ENCODE measurements around the gene GATM.

- TF ChIP-seq TCF12 (IDR thresholded peaks at IDR 0.05; ENCODE audit: low read depth, low read length) = no peak
- TF ChIP-seq, protein P1, sequence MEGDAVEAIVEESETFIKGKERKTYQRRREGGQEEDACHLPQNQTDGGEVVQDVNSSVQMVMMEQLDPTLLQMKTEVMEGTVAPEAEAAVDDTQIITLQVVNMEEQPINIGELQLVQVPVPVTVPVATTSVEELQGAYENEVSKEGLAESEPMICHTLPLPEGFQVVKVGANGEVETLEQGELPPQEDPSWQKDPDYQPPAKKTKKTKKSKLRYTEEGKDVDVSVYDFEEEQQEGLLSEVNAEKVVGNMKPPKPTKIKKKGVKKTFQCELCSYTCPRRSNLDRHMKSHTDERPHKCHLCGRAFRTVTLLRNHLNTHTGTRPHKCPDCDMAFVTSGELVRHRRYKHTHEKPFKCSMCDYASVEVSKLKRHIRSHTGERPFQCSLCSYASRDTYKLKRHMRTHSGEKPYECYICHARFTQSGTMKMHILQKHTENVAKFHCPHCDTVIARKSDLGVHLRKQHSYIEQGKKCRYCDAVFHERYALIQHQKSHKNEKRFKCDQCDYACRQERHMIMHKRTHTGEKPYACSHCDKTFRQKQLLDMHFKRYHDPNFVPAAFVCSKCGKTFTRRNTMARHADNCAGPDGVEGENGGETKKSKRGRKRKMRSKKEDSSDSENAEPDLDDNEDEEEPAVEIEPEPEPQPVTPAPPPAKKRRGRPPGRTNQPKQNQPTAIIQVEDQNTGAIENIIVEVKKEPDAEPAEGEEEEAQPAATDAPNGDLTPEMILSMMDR (IDR thresholded peaks at IDR 0.05 in 2 of 3, conservative IDR thresholded peaks at IDR 0.05 in 1 of 3; ENCODE audit: control insufficient read depth in 2 of 3, extremely low read depth in 1 of 3, insufficient read depth in 1 of 3, low read depth in 3 of 3, low read length in 3 of 3) = no peak
- no peak for TF ChIP-seq PBX3 (IDR thresholded peaks at IDR 0.05; ENCODE audit: insufficient replicate concordance, low read depth, low read length)
- no peak for TF ChIP-seq HDAC2 (IDR thresholded peaks at IDR 0.05)
- TF ChIP-seq, protein P2, sequence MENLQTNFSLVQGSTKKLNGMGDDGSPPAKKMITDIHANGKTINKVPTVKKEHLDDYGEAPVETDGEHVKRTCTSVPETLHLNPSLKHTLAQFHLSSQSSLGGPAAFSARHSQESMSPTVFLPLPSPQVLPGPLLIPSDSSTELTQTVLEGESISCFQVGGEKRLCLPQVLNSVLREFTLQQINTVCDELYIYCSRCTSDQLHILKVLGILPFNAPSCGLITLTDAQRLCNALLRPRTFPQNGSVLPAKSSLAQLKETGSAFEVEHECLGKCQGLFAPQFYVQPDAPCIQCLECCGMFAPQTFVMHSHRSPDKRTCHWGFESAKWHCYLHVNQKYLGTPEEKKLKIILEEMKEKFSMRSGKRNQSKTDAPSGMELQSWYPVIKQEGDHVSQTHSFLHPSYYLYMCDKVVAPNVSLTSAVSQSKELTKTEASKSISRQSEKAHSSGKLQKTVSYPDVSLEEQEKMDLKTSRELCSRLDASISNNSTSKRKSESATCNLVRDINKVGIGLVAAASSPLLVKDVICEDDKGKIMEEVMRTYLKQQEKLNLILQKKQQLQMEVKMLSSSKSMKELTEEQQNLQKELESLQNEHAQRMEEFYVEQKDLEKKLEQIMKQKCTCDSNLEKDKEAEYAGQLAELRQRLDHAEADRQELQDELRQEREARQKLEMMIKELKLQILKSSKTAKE (IDR thresholded peaks at IDR 0.05; ENCODE audit: low read depth, poor library complexity, severe bottlenecking) = no peak
- no peak for TF ChIP-seq EZH2 (IDR thresholded peaks at IDR 0.05; ENCODE audit: borderline replicate concordance, control insufficient read depth, low read depth, low read length)
- TF ChIP-seq SPI1 (IDR thresholded peaks at IDR 0.05; ENCODE audit: borderline replicate concordance, insufficient read depth, low read depth, low read length) = no peak
- TF ChIP-seq POLR2AphosphoS2 (IDR thresholded peaks at IDR 0.05; ENCODE audit: low read depth, low read length) = no peak
- TF ChIP-seq RELA (IDR thresholded peaks at IDR 0.05; ENCODE audit: borderline replicate concordance, partially characterized antibody) = no peak
- no peak for TF ChIP-seq SP1 (IDR thresholded peaks at IDR 0.05; ENCODE audit: low read depth, low read length)
- TF ChIP-seq EP300 (IDR thresholded peaks at IDR 0.05; ENCODE audit: borderline replicate concordance in 1 of 2, control insufficient read depth in 1 of 2, low read depth in 2 of 2, low read length in 2 of 2) = no peak
- TF ChIP-seq CBX3 (IDR thresholded peaks at IDR 0.05; ENCODE audit: borderline replicate concordance, low read depth) = no peak
- TF ChIP-seq DPF2 (IDR thresholded peaks at IDR 0.05) = no peak
These were observed 14.1 kb downstream of the GATM start for GRCh38 chr15:45364271-45364670.

Measured in GM12878 (cell line).